GM08714 (cell line): ENCODE measurements around the gene ARMH3.

ENCODE experiments used
- H3K4me3 ChIP-seq: fragments of 200-500 bp; sonication (Bioruptor generic); 2 replicates; pipeline ENCODE4 v1.5.1; 2014; ENCODE audit warnings: mild to moderate bottlenecking, low read length, inconsistent platforms
- ZNF274 ChIP-seq: IDR thresholded peaks from 2 replicates; pipeline ENCODE4 v1.6.1; 2012; ENCODE audit warnings: mild to moderate bottlenecking, low read depth, low read length

The ARMH3 gene

DNA sequence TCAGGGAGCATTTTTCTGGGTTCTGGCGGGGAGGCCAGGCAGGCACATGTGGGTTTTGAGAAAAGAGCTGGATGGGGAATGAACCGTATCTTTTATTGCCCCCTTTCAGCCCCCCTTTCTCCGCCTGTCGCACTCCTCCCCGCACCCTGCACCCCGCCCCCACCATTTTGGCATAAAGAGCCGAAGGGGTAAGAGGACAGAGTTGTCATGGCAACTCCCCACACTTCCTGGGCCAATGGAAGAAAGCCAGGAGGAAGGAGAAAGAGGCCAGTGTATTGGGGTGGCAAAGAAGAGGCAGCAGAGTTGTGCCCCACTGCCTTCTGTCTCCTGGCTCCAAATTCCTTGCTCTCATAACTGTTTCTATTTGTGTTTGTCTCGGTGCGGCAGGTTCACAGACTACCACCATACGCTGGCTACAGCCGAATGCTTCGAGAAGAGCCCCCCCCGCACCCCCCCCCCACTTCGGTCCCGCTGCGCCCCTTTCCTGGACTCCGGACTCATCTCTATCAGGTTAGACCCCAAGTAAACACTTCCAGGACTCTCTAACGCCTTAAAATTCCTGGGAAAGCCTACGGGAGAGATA, 215.8 kb downstream of the ARMH3 start:
- H3K4me3 ChIP-seq, result peak overlapping the region; percentile 20; the same call in 1 of the 2 replicates
- TF ChIP-seq ZNF274, result no peak

- TF ChIP-seq ZNF274, result no peak
- peak overlapping the region; percentile 20; the same call in 1 of the 2 replicates for H3K4me3 ChIP-seq
These were observed 216.4 kb downstream of the ARMH3 start for GRCh38 chr10:101839416-101840063.

- TF ChIP-seq ZNF274, result no peak
- no peak overlapping the region for H3K4me3 ChIP-seq
These were observed 217.0 kb downstream of the ARMH3 start for GRCh38 chr10:101839002-101839401.

DNA sequence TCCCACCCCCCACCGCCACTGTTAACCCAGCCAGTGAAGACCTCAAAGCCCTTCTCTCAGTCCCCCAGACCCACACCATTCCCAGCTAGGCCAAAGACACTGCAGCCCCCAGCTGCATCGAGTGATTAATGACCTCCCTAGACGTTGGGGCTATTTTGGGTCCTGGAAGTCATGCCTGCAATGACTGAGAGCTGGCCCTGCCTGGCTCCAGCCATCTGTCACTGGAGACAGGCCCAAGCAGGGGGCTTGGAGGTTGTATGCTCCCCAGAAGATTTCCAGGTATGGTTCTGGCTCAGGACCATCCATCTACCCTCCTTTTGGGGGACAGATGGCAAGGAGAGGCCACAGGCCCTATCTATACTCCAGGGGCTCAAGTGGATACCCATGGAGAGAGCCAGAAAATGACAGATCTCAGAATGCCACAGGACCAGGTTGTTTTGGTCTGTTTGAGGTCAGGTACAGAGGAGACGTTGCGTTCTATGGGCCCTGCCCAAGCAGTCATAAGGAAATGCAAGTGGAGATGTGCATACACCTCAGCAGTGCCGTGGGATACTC, 217.5 kb downstream of the ARMH3 start:
- no peak overlapping the region for H3K4me3 ChIP-seq
- no peak for TF ChIP-seq ZNF274

DNA sequence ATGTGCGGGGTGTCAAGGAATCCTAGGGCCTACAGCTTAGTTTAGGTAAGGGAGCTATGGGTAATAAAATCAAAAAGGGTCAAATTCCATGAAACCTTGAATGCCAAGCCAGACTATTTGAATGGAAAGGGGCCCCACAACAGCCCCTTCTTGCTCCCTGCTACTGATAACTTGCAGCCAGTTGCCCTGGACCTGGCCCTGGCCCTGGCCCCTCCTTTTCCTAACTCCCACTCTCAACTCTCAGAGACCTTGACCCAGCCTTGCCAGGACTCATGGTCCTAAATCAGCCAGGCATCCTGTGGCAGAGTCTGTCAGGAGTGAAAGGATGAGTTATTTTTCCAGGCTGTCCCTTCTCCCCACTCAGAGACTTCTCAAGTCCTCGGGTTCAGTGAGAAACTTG, 218.2 kb downstream of the ARMH3 start:
- no peak overlapping the region for H3K4me3 ChIP-seq
- no peak for TF ChIP-seq ZNF274

DNA sequence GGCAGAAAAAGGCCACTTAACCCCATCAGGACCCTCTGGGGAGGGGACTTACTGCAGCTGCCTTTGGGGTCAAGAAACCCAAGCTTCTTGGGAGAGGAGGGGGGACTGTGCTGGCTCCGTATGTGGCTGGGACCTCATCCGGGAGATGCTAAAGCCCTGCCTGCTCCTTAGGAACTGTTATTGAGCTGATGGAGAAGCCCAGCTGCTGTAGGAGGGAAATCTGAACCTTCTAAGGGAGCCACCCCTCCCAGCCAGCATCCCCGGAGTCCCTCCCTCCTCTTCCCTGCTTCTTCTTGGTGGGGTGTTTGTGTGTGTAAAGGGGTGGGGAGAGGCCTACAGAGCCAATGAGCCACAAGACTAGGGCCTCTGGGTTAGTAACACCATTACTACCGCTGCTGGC, 220.6 kb downstream of the ARMH3 start:
- TF ChIP-seq ZNF274, result no peak
- H3K4me3 ChIP-seq, result no peak overlapping the region

- TF ChIP-seq ZNF274, result no peak
- no peak overlapping the region for H3K4me3 ChIP-seq
These were observed 221.6 kb downstream of the ARMH3 start for GRCh38 chr10:101834341-101834740.

DNA sequence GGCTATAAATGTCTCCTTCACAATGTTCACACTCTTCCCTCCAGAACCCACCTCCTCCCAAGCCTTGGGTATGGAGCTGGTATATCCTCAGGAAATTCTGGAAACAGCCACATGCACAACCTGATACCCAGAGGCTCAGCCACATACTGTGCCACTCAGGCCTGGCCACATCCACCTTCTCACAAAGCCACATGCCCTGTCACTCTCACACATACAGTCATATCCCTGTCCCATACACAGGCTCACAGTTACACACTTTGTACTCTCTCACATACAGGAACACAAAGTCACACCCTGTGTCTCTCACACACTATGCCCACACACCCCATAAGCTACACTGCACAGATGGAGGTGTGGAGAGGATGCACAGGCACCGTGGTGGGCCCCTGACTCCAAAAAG, 222.5 kb downstream of the ARMH3 start:
- no peak overlapping the region for H3K4me3 ChIP-seq
- no peak for TF ChIP-seq ZNF274

GRCh38 chr10:101832325-101832771, 223.6 kb downstream of the ARMH3 start:
- no peak overlapping the region for H3K4me3 ChIP-seq
- no peak for TF ChIP-seq ZNF274

DNA sequence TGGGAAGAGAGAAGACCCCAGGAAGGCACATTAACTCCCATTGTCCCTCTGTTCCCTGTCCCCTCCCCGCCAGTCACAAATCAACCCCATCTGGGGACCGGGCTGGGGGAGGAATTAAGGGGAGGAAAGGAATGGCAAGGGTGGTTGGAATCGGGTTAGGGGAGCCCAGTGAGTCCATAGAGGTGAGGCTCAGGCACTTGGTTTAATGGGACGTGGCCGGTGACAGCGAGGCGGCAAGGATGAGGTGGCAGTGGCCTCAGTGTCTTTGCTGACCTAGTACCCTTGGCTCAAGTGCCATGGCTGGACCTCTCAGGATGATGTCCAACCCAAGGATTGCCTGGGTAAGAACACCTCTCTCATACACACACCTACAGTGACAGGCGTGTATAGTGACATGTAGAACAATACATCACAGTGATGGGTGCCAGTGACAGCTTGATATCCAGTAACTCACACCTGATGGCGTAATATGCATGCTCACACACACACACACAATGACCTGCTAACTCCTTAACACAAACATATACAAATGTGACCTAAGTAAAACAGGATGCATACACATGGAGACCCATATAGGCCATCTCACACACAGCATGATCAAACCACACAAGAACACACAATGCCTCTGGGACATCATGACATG, 224.7 kb downstream of the ARMH3 start:
- TF ChIP-seq ZNF274, result no peak
- peak overlapping the region; percentile 54; the same call in 1 of the 2 replicates for H3K4me3 ChIP-seq

- no peak for TF ChIP-seq ZNF274
- H3K4me3 ChIP-seq, result peak overlapping the region; percentile 54; the same call in 1 of the 2 replicates
These were observed 225.4 kb downstream of the ARMH3 start for GRCh38 chr10:101830322-101831168.

DNA sequence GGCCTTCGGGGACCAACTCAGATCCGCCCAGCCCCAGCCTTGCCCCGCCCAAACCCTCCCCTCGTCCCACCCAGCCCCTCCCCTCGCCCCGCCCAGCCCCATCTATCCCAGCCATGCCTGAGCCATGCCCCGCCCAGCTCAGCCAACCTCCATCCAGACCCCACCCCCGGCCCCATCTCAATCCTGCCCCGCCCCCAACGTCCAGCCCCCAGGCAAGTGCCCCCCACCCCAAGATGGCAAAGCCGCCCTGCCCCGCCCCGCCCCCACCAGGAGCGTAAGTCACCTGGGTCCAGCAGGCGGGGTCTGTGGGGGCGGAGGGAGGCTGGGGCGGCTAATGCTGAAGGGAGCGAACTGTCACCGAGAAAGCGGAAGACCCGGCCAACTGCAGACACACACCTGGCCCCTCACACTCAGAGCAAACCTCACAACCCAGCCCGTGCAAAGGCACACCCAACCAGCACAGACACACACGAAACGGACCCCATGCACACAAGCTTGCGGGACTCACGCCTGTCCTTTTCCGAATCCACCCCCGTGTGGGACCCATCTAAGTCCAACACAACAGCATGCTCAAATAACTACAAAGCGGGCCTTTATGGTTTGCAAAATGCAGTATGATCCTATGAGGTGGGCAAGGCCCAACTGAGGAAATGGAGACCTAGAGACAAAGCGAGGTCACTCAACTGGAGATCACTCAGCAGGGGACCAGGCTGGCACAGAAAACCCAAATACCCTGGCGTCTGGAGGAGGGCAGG, 226.2 kb downstream of the ARMH3 start:
- H3K4me3 ChIP-seq, result peak overlapping the region; percentile 54; the same call in 1 of the 2 replicates
- TF ChIP-seq ZNF274, result no peak
